ENCODE measurements around the gene HMHB1. TPM values are rescaled to one million over a fixed set of nuclear protein-coding genes. Genes with fewer than 3 reads are reported as not detected.
A peak's percentile ranks its signal among the peaks of the same experiment; 100 is the strongest.

The HMHB1 gene
- total RNA-seq, 1 donor from 2014 or later = not detected

DNA sequence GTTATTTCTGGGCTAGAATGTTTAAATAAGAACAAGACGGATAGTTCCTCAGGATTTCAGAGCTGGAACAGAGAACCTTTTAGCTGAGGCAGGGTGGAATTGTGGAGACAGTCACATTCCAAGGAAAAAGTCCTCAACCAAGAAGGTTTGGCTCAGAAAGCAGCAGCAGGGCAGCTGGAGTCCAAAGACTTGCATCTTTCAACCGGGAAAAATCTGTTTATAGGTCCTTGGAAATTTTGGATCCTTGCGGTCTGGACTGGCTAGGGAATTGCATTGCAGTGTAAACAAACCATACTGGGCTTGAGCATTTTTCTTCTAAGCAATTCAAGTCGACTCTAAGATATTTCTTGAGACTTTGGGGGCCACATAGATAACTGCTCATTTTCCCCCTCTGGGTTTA is 40.8 kb upstream of the HMHB1 start:
- DNase-seq (ENCODE audit: low read depth) (no peak), FAIRE-seq (no peak)
- Histone ChIP-seq H3K36me3 (ENCODE audit: control insufficient read depth, insufficient read depth, low read length) (no peaks in the 10 kb centered on the region), H3K4me3 (ENCODE audit: low read depth, low read length) (no peak overlapping the region), H3K27me3 (ENCODE audit: control insufficient read depth, insufficient read depth, low read length) (no peaks in the 10 kb centered on the region)
- TF ChIP-seq, protein P1, sequence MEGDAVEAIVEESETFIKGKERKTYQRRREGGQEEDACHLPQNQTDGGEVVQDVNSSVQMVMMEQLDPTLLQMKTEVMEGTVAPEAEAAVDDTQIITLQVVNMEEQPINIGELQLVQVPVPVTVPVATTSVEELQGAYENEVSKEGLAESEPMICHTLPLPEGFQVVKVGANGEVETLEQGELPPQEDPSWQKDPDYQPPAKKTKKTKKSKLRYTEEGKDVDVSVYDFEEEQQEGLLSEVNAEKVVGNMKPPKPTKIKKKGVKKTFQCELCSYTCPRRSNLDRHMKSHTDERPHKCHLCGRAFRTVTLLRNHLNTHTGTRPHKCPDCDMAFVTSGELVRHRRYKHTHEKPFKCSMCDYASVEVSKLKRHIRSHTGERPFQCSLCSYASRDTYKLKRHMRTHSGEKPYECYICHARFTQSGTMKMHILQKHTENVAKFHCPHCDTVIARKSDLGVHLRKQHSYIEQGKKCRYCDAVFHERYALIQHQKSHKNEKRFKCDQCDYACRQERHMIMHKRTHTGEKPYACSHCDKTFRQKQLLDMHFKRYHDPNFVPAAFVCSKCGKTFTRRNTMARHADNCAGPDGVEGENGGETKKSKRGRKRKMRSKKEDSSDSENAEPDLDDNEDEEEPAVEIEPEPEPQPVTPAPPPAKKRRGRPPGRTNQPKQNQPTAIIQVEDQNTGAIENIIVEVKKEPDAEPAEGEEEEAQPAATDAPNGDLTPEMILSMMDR (IDR thresholded peaks at IDR 0.05; ENCODE audit: insufficient read depth, low read length, severe bottlenecking) = no peak

DNA sequence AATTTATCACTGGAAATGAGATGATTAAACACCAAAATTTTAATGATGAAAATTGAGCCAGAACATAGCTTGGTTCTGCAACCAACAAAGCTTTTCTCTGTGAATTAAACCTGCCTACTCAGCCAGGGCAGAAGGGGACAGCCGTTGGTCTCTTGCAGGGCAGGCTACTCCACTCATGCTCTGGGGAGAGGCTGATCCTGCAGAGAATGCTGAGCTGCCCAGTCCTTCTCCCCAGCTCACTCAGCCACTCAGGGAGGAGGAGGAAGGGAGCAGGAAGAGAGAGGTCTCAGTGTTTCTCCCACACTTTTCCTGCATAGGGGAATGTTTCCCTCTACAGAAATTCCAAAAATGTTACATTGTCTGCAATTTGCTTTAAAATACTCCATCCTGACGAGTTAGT is 40.4 kb upstream of the HMHB1 start:
- Histone ChIP-seq H3K27me3 (ENCODE audit: control insufficient read depth, insufficient read depth, low read length) (no peaks in the 10 kb centered on the region), H3K4me3 (ENCODE audit: low read depth, low read length) (no peak overlapping the region), H3K36me3 (ENCODE audit: control insufficient read depth, insufficient read depth, low read length) (no peaks in the 10 kb centered on the region)
- no peak for FAIRE-seq
- TF ChIP-seq, protein P1 (IDR thresholded peaks at IDR 0.05; ENCODE audit: insufficient read depth, low read length, severe bottlenecking) = no peak
- no peak for DNase-seq (ENCODE audit: low read depth)

DNA sequence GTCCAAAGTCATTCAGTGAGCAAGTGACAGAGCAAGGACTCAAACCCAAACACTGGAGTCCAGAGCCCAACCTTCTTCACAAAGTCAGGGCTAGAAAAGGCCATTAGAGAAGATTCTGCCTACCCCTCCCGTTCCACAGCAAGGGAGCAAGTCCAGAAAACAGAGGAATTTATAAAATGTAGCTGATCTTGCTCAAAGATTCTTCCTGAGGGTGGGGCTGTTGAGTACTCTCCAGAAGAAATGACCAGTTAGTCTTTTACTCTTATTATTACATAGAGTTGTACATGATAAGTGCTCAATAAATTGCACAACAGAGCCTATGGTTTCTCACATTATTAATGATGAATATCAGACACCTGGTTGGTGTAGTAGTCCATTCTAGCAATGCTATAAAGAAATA is 39.3 kb upstream of the HMHB1 start:
- no peak for DNase-seq (ENCODE audit: low read depth)
- Histone ChIP-seq H3K27me3 (ENCODE audit: control insufficient read depth, insufficient read depth, low read length) (no peaks in the 10 kb centered on the region), H3K4me3 (ENCODE audit: low read depth, low read length) (no peak overlapping the region), H3K36me3 (ENCODE audit: control insufficient read depth, insufficient read depth, low read length) (no peaks in the 10 kb centered on the region)
- TF ChIP-seq, protein P1 (IDR thresholded peaks at IDR 0.05; ENCODE audit: insufficient read depth, low read length, severe bottlenecking) = no peak
- no peak for FAIRE-seq

DNA sequence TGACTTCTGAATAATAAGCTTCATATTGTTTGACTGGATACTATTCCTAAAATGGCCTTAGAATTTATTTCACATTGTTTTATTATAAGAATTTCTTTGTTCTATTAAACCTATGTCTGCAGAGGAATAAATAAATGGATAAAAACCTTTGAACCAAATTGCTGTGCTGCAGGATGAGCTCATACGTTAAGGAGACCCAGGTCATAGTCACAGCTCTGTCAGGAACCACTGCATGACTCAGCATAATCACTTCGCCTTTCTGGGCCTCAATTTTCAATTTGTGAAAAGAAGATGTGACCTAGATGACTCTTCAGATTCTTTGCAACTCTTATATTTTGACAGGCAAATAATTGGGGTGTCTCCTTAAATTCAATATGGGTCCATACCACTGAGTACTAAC is 36.7 kb upstream of the HMHB1 start:
- FAIRE-seq = no peak
- TF ChIP-seq, protein P1 (IDR thresholded peaks at IDR 0.05; ENCODE audit: insufficient read depth, low read length, severe bottlenecking) = no peak
- Histone ChIP-seq H3K27me3 (ENCODE audit: control insufficient read depth, insufficient read depth, low read length) (no peaks in the 10 kb centered on the region), H3K4me3 (ENCODE audit: low read depth, low read length) (no peak overlapping the region), H3K36me3 (ENCODE audit: control insufficient read depth, insufficient read depth, low read length) (no peaks in the 10 kb centered on the region)
- peak; percentile 72 for DNase-seq (ENCODE audit: low read depth)

DNA sequence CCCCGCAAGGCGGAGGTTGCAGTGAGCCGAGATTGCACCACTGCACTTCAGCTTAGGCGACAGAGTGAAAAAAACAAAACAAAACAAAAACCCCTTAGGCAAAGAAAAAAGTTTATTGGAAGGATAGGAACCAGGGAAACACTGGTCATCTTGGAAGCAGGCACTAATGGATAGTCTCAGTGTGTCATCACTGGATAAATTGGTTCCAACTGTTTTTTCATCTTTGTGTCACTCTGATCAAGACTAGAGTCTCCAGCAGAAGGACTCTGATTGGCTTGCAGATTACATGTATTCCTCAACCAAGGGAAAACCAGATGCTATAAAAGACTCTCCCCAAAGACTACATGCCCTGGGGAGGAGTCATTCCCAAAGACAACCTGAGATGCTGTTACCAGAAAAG is 35.0 kb upstream of the HMHB1 start:
- no peak for FAIRE-seq

DNA sequence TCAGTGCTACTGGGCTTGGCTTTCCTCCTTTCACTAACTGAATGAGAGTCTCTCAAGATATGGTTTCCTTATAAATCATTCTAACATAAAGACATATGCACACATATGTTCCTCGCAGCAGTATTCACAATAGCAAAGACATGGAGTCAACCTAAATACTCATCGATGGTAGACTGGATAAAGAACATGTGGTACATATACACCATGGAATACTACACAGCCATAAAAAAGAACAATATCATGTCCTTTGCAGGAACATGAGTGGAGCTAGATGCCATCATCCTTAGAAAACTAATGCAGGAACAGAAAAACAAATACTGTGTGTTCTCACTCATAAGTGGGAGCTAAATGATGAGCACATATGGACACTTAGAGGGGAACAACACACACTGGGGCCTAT is 32.5 kb upstream of the HMHB1 start:
- Histone ChIP-seq H3K36me3 (ENCODE audit: control insufficient read depth, insufficient read depth, low read length) (no peaks in the 10 kb centered on the region), H3K4me3 (ENCODE audit: low read depth, low read length) (no peak overlapping the region), H3K27me3 (ENCODE audit: control insufficient read depth, insufficient read depth, low read length) (no peaks in the 10 kb centered on the region)
- FAIRE-seq (no peak), DNase-seq (ENCODE audit: low read depth) (no peak)
- TF ChIP-seq, protein P1 (IDR thresholded peaks at IDR 0.05; ENCODE audit: insufficient read depth, low read length, severe bottlenecking) = no peak

More for the DNA sequence above, 35.0 kb upstream of the HMHB1 start:
- TF ChIP-seq, protein P1 (IDR thresholded peaks at IDR 0.05; ENCODE audit: insufficient read depth, low read length, severe bottlenecking) = no peak
- H3K4me3 ChIP-seq (ENCODE audit: low read depth, low read length) = no peak overlapping the region
- DNase-seq (ENCODE audit: low read depth) = no peak
- H3K36me3 ChIP-seq (ENCODE audit: control insufficient read depth, insufficient read depth, low read length) = no peaks in the 10 kb centered on the region
- H3K27me3 ChIP-seq (ENCODE audit: control insufficient read depth, insufficient read depth, low read length) = no peaks in the 10 kb centered on the region

Data from bronchial epithelial cell (primary cell).